22Rv1 (cell line): ENCODE results near the gene NBPF3.

Source experiments
- H3K27ac ChIP-seq: fragments of 450-650 bp; 2 replicates; pipeline ENCODE4 v1.5.1; 2017
- CTCF ChIP-seq: fragments of 450-650 bp; IDR thresholded peaks from 2 replicates; pipeline ENCODE4 v1.5.1; 2017; ENCODE audit warnings: mild to moderate bottlenecking
- ZFX ChIP-seq: fragments of 450-650 bp; IDR thresholded peaks from 2 replicates; pipeline ENCODE4 v1.6.1; 2017; ENCODE audit warnings: antibody characterized with exemption, borderline replicate concordance

NBPF3 gene

GRCh38 chr1:21526441-21526840 lies 86.5 kb downstream of the NBPF3 start:
- no peak for TF ChIP-seq ZFX
- no peak for TF ChIP-seq CTCF
- H3K27ac ChIP-seq: no peak overlapping the region

- TF ChIP-seq CTCF: no peak
- TF ChIP-seq ZFX: no peak
These were observed 90.6 kb downstream of the NBPF3 start for GRCh38 chr1:21530368-21531016.

GRCh38 chr1:21531241-21531640 lies 91.3 kb downstream of the NBPF3 start:
- no peak overlapping the region for H3K27ac ChIP-seq
- TF ChIP-seq CTCF (no peak), ZFX (no peak)

More at GRCh38 chr1:21530368-21531016, 90.6 kb downstream of the NBPF3 start:
- no peak overlapping the region for H3K27ac ChIP-seq

GRCh38 chr1:21532496-21532895 lies 92.6 kb downstream of the NBPF3 start:
- TF ChIP-seq CTCF (no peak), ZFX (no peak)
- no peak overlapping the region for H3K27ac ChIP-seq

DNA sequence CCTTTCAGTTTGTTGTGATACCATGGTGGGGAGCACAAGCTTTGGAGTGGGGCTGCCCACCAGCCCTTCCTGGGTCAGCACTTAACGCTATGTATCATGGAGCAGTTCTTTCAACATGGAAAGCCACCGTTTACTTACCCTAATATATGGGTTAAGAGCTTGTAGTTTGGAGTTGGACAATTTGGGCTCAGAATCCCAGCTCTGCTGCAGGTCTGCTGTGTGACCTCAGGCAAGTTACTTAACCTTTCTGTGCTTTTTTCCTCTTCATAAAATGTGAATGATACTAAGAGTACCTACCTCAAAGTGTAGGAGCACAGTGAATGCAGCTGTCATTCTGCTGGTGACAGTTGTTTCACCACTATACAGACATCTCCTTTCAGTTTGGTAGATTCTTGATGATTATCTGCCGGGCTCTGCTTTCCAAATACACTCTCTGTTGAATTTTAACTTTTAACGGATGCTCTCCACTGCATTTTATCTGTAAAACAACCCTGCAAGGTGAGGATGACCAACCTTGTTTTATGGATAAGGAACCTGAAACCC lies 93.1 kb downstream of the NBPF3 start:
- no peak overlapping the region for H3K27ac ChIP-seq
- no peak for TF ChIP-seq ZFX
- no peak for TF ChIP-seq CTCF

GRCh38 chr1:21534146-21534545 lies 94.2 kb downstream of the NBPF3 start:
- TF ChIP-seq CTCF (no peak), ZFX (no peak)
- no peak overlapping the region for H3K27ac ChIP-seq
